Loucy (cell line): ENCODE data around the gene EPHA6.

Experiments
- H2AFZ ChIP-seq: fragments of 200-600 bp; sonication (generic); 2 replicates; pipeline ENCODE4 v1.6.0; 2016; ENCODE audit warnings: antibody characterized with exemption, mild to moderate bottlenecking, low read length, moderate library complexity
- H3F3A ChIP-seq: fragments of 200-600 bp; 2 replicates; pipeline ENCODE4 v1.6.0; 2016; ENCODE audit warnings: antibody characterized with exemption, low read depth, mild to moderate bottlenecking
- H3K27me3 ChIP-seq: fragments of 200-600 bp; sonication (generic); 2 replicates; pipeline ENCODE4 v1.6.1; 2014; ENCODE audit warnings: low read length, mild to moderate bottlenecking; ENCODE audit not compliant: insufficient read depth, poor library complexity, severe bottlenecking
- H3K36me3 ChIP-seq: fragments of 200-600 bp; sonication (generic); 2 replicates; pipeline ENCODE4 v1.6.1; 2016; ENCODE audit warnings: low read length; ENCODE audit not compliant: insufficient read depth
- H3K4me1 ChIP-seq: fragments of 200-600 bp; sonication (generic); 2 replicates; pipeline ENCODE4 v1.5.1; 2014; ENCODE audit warnings: low read length, mild to moderate bottlenecking; ENCODE audit not compliant: insufficient read depth, poor library complexity, severe bottlenecking
- H3K4me2 ChIP-seq: fragments of 200-600 bp; sonication (generic); 2 replicates; pipeline ENCODE4 v1.6.0; 2014; ENCODE audit warnings: antibody characterized with exemption, low read length, low read depth, mild to moderate bottlenecking; ENCODE audit not compliant: poor library complexity, severe bottlenecking
- H3K4me3 ChIP-seq: fragments of 200-600 bp; sonication (generic); 2 replicates; pipeline ENCODE4 v1.5.1; 2014; ENCODE audit warnings: low read length, mild to moderate bottlenecking, mixed read lengths; ENCODE audit not compliant: poor library complexity, severe bottlenecking
- H3K79me2 ChIP-seq: fragments of 200-600 bp; sonication (generic); 2 replicates; pipeline ENCODE4 v1.6.1; 2014; ENCODE audit warnings: low read length; ENCODE audit not compliant: insufficient read depth
- H3K9ac ChIP-seq: fragments of 200-600 bp; sonication (generic); 2 replicates; pipeline ENCODE4 v1.6.0; 2014; ENCODE audit warnings: mild to moderate bottlenecking, low read depth, low read length, moderate library complexity; ENCODE audit not compliant: poor library complexity, severe bottlenecking
- H3K9me2 ChIP-seq: fragments of 200-600 bp; sonication (generic); replicated peaks from 2 replicates; pipeline ENCODE4 v1.6.1; 2016; ENCODE audit warnings: low read depth, low read length, mixed read lengths
- H3K9me3 ChIP-seq: fragments of 200-600 bp; sonication (generic); 2 replicates; pipeline ENCODE4 v1.6.1; 2014; ENCODE audit warnings: mild to moderate bottlenecking, antibody characterized with exemption, low read length, low read depth; ENCODE audit not compliant: insufficient read depth
- H4K20me1 ChIP-seq: fragments of 200-600 bp; sonication (generic); 2 replicates; pipeline ENCODE4 v1.6.0; 2014; ENCODE audit warnings: antibody characterized with exemption, low read length, mild to moderate bottlenecking; ENCODE audit not compliant: insufficient read depth, poor library complexity, severe bottlenecking
- EZH2phosphoT487 ChIP-seq: fragments of 200-600 bp; IDR thresholded peaks from 2 replicates; pipeline ENCODE4 v1.6.1; 2018; ENCODE audit warnings: antibody characterized with exemption, mild to moderate bottlenecking, moderate library complexity, borderline replicate concordance
- TF ChIP-seq, protein P1 (sequence below): fragments of 200-600 bp; sonication (generic); conservative IDR thresholded peaks from 2 replicates; pipeline ENCODE4 v1.5.1; 2014; ENCODE audit warnings: mild to moderate bottlenecking, antibody characterized with exemption, low read length

Gene EPHA6

DNA sequence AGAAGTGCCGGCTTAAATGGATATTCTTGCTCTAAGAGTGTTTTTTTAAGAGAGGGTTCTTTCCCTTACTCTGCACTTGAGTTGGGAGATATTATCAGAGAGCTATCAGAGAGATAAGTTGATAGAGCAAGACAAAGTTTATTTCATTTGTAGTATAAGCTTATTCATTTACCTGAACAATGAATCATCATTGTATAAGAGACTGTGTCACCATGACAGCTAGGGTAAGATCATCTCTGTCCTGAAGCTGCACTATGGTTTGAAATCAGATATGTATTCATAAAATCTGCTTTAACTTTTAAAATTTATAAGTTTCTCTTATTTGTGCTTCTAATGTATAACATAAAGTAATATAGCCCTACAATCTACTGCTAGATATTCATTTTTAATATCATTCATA is 822.1 kb downstream of the EPHA6 start:
- H3K4me3 ChIP-seq, result no peak overlapping the region
- no peak overlapping the region for H3K9ac ChIP-seq
- H3K4me1 ChIP-seq, result no peaks in the 10 kb centered on the region
- no peaks in the 10 kb centered on the region for H4K20me1 ChIP-seq
- no peak overlapping the region for H2AFZ ChIP-seq
- H3K9me2 ChIP-seq, result no peaks in the 10 kb centered on the region
- H3K27me3 ChIP-seq, result no peaks in the 10 kb centered on the region
- TF ChIP-seq, protein P1, sequence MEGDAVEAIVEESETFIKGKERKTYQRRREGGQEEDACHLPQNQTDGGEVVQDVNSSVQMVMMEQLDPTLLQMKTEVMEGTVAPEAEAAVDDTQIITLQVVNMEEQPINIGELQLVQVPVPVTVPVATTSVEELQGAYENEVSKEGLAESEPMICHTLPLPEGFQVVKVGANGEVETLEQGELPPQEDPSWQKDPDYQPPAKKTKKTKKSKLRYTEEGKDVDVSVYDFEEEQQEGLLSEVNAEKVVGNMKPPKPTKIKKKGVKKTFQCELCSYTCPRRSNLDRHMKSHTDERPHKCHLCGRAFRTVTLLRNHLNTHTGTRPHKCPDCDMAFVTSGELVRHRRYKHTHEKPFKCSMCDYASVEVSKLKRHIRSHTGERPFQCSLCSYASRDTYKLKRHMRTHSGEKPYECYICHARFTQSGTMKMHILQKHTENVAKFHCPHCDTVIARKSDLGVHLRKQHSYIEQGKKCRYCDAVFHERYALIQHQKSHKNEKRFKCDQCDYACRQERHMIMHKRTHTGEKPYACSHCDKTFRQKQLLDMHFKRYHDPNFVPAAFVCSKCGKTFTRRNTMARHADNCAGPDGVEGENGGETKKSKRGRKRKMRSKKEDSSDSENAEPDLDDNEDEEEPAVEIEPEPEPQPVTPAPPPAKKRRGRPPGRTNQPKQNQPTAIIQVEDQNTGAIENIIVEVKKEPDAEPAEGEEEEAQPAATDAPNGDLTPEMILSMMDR, result no peak
- no peak for TF ChIP-seq EZH2phosphoT487
- no peaks in the 10 kb centered on the region for H3K9me3 ChIP-seq
- H3K4me2 ChIP-seq, result no peak overlapping the region
- H3K36me3 ChIP-seq, result no peaks in the 10 kb centered on the region
- no peaks in the 10 kb centered on the region for H3F3A ChIP-seq
- no peaks in the 10 kb centered on the region for H3K79me2 ChIP-seq

DNA sequence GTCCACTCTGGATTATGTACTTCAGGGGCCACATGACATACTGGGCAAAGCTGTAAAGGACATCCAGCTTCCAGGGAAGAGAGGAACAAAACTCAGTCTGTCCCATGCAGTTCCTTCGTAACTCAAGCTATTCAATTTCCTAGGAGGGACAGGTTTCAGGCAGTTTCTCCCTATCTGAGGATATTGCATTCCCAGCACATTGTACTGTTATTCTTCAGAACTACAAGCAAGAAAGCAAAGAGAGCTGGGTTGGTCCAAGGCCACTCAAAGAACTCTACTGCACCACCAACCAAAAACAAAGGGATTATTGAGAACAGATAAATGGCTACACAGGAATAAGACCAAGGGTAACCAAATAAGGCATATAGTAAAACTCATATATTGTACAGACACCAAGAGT is 832.5 kb downstream of the EPHA6 start:
- Histone ChIP-seq H3K4me2 (no peak overlapping the region), H3K4me1 (no peaks in the 10 kb centered on the region), H3F3A (no peaks in the 10 kb centered on the region), H3K4me3 (no peak overlapping the region), H3K36me3 (no peaks in the 10 kb centered on the region), H3K9me2 (peaks cover 4% of the 10 kb centered on the region; the same call in 1 of the 2 replicates), H3K27me3 (no peaks in the 10 kb centered on the region), H2AFZ (no peak overlapping the region), H3K79me2 (no peaks in the 10 kb centered on the region), H4K20me1 (no peaks in the 10 kb centered on the region), H3K9ac (no peak overlapping the region), H3K9me3 (no peaks in the 10 kb centered on the region; the same call in 1 of the 2 replicates)
- TF ChIP-seq EZH2phosphoT487, result no peak
- TF ChIP-seq, protein P1, result no peak

DNA sequence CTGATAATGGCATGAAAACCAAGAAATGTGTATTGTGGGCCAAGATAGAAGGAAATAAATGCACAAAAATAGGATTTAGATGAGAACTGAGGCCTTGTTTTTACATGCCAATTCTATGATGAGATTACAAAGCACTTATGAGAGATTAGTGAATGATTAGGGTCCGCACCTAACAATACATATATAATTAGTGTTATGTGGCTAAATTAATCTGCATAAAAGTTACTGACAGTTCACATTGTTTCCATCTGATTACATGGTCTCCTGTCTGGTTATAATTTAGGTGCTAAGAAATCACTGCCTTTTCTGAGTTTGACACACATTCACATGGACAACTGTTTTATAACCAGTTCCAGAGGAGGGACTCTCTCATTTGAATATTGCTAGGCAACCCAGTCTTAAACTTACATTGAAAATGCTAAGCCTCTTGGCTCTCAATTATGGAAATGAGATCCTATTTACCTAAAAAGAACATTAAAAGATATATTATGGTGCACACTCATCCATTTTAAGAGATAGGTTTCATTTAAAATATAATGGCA is 833.1 kb downstream of the EPHA6 start:
- no peak overlapping the region for H3K9ac ChIP-seq
- no peaks in the 10 kb centered on the region for H3K79me2 ChIP-seq
- no peaks in the 10 kb centered on the region for H3F3A ChIP-seq
- no peaks in the 10 kb centered on the region for H3K4me1 ChIP-seq
- no peak overlapping the region for H3K4me3 ChIP-seq
- TF ChIP-seq, protein P1, result no peak
- TF ChIP-seq EZH2phosphoT487, result no peak
- H3K9me3 ChIP-seq, result no peaks in the 10 kb centered on the region; the same call in 1 of the 2 replicates
- H2AFZ ChIP-seq, result no peak overlapping the region
- no peaks in the 10 kb centered on the region for H4K20me1 ChIP-seq
- H3K27me3 ChIP-seq, result no peaks in the 10 kb centered on the region
- H3K9me2 ChIP-seq, result peaks cover 4% of the 10 kb centered on the region; the same call in 1 of the 2 replicates
- no peak overlapping the region for H3K4me2 ChIP-seq
- no peaks in the 10 kb centered on the region for H3K36me3 ChIP-seq
